WTC11 (cell line): ENCODE results near the gene ADGRB2.

ENCODE experiments used
- ATF6 ChIP-seq: sonication (generic); formaldehyde crosslinking; IDR thresholded peaks from 2 replicates; pipeline ENCODE4 v1.8.1; 2023; ENCODE audit warnings: mild to moderate bottlenecking, missing genetic modification reagents
- ESRRA ChIP-seq: sonication (generic); formaldehyde crosslinking; IDR thresholded peaks from 2 replicates; pipeline ENCODE4 v1.8.1; 2022; ENCODE audit warnings: mild to moderate bottlenecking, missing genetic modification reagents, borderline replicate concordance
- RELA ChIP-seq: sonication (generic); formaldehyde crosslinking; IDR thresholded peaks from 2 replicates; pipeline ENCODE4 v1.8.1; 2022; ENCODE audit warnings: missing genetic modification reagents, mild to moderate bottlenecking, borderline replicate concordance
- TF ChIP-seq, protein P1 (sequence below): fragments of 200-600 bp; IDR thresholded peaks from 2 replicates; pipeline ENCODE4 v1.8.0; 2022; ENCODE audit warnings: antibody characterized with exemption

- TF ChIP-seq ATF6 (no peak), ESRRA (CRISPR knock-in tag) (no peak), RELA (CRISPR knock-in tag) (no peak)
- TF ChIP-seq, protein P1, sequence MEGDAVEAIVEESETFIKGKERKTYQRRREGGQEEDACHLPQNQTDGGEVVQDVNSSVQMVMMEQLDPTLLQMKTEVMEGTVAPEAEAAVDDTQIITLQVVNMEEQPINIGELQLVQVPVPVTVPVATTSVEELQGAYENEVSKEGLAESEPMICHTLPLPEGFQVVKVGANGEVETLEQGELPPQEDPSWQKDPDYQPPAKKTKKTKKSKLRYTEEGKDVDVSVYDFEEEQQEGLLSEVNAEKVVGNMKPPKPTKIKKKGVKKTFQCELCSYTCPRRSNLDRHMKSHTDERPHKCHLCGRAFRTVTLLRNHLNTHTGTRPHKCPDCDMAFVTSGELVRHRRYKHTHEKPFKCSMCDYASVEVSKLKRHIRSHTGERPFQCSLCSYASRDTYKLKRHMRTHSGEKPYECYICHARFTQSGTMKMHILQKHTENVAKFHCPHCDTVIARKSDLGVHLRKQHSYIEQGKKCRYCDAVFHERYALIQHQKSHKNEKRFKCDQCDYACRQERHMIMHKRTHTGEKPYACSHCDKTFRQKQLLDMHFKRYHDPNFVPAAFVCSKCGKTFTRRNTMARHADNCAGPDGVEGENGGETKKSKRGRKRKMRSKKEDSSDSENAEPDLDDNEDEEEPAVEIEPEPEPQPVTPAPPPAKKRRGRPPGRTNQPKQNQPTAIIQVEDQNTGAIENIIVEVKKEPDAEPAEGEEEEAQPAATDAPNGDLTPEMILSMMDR, result no peak
Measured at GRCh38 chr1:31744165-31744888, 19.8 kb downstream of the ADGRB2 start.
